Sciatic nerve (tissue), 2 donors: ENCODE data around the gene MIEF2. TPM values are rescaled to one million over a fixed set of nuclear protein-coding genes. Genes with fewer than 3 reads are reported as not detected.

Experiments
- ATAC-seq: fragments of 200-7000 bp; cut with Tn5 transposase; one replicate; pipeline ENCODE4 v1.9.1; 2020; ENCODE audit warnings: mild to moderate bottlenecking, moderate library complexity
- DNase-seq: peaks from one replicate; pipeline ENCODE4 v3.0.0-alpha.2; 2020; ENCODE audit warnings: low spot score
- intact Hi-C: fragments of 100-400 bp; cut with DNase I; formaldehyde crosslinking; loops from one replicate; pipeline ENCODE4 v1.14.2; 2022
- total RNA-seq: library from RNA; stranded (reverse); fragmentation: NEBNext Ultra II Directional; extraction: Animal tissue kit (Norgen Biotek cat#: 25700); gene quantifications from one replicate; pipeline ENCODE4 v1.2.1, GENCODE V29; 2021
- donor health status: DM: no; HTN: no; CAD: no.
- donor health status: DM: no; HTN: no; CAD: no.

MIEF2 gene
- total RNA-seq, 1 donor from 2014 or later: 15.5 TPM

GRCh38 chr17:18315961-18316360 lies 55.5 kb downstream of the MIEF2 start:
- ATAC-seq (no peak), DNase-seq (no peak)
- intact Hi-C loops: loop anchor here (10.0 kb wide), 1 partner anchor 51 kb away; the partner anchor contains the start of gene MIEF2

Other genes with a start within 250 kb of the MIEF2 start
- 22.8 TPM for gene ATPAF2, start 221.5 kb upstream of the MIEF2 start, total RNA-seq
- gene GID4, start 221.3 kb upstream of the MIEF2 start, total RNA-seq: 17.1 TPM
- gene DRG2, start 172.7 kb upstream of the MIEF2 start, total RNA-seq: 29.8 TPM
- 4.4 TPM for gene MYO15A, start 151.9 kb upstream of the MIEF2 start, total RNA-seq
- gene ALKBH5, start 76.8 kb upstream of the MIEF2 start, total RNA-seq: 96.3 TPM
- gene LLGL1, start 35.0 kb upstream of the MIEF2 start, total RNA-seq: 21.4 TPM
- gene FLII, start 1.9 kb upstream of the MIEF2 start, total RNA-seq: 244 TPM
- 37.0 TPM for gene TOP3A, start 54.3 kb downstream of the MIEF2 start, total RNA-seq
- 13.4 TPM for gene SMCR8, start 54.6 kb downstream of the MIEF2 start, total RNA-seq
- 28.0 TPM for gene SHMT1, start 102.9 kb downstream of the MIEF2 start, total RNA-seq
- gene EVPLL, start 117.1 kb downstream of the MIEF2 start, total RNA-seq: not detected
- gene LGALS9C, start 216.1 kb downstream of the MIEF2 start, total RNA-seq: 0.18 TPM